CD4-positive, alpha-beta T cell (primary cell): Measurements from ENCODE around the gene DNAH9. TPM values are rescaled to one million over a fixed set of nuclear protein-coding genes. Genes with fewer than 3 reads are reported as not detected.

Experiments used
- ATAC-seq: fragments of 200-7000 bp; cut with Tn5 transposase; one replicate; pipeline ENCODE4 v1.10.0; 2022; ENCODE audit warnings: mild to moderate bottlenecking; ENCODE audit not compliant: poor library complexity
- CTCF ChIA-PET: fragments of 350-600 bp; sonication (Branson Sonifier 250); formaldehyde crosslinking; loops from one replicate; lab custom pipeline; 2021; ENCODE audit warnings: antibody characterized with exemption, inconsistent platforms; lab: Charles Lee
- POLR2A ChIA-PET: fragments of 350-600 bp; sonication (Branson Sonifier 250); formaldehyde crosslinking; loops from one replicate; lab custom pipeline; 2021; ENCODE audit warnings: antibody characterized with exemption, inconsistent platforms; lab: Charles Lee
- DNase-seq, 14 experiments: peaks; one replicate each; pipeline ENCODE4 v3.0.0-alpha.2; 2013 to 2020; ENCODE audit warnings: mixed read lengths in 2 of 14
- H3K27ac ChIP-seq, 2 donors: one replicate each; pipeline versions ENCODE4 v1.5.1 to v1.7.0; 2013; ENCODE audit warnings: low read length in 2 of 2, low read depth in 1 of 2, mild to moderate bottlenecking in 1 of 2
- H3K27me3 ChIP-seq, 2 experiments: 1 replicate in 1 of 2; 2 replicates in 1 of 2; pipeline versions ENCODE4 v1.6.1 to v1.7.0; 2013; ENCODE audit warnings: low read length in 2 of 2, control low read depth in 1 of 2, mild to moderate bottlenecking in 1 of 2, moderate library complexity in 1 of 2; ENCODE audit not compliant: insufficient read depth in 2 of 2, control insufficient read depth in 1 of 2
- H3K36me3 ChIP-seq: one replicate; pipeline ENCODE4 v1.6.1; 2013; ENCODE audit warnings: low read length, control low read depth; ENCODE audit not compliant: insufficient read depth
- H3K4me1 ChIP-seq: one replicate; pipeline ENCODE4 v1.6.1; 2013; ENCODE audit warnings: low read length, control low read depth; ENCODE audit not compliant: insufficient read depth
- H3K4me3 ChIP-seq: one replicate; pipeline ENCODE4 v1.5.1; 2013; ENCODE audit warnings: mild to moderate bottlenecking, low read length, moderate library complexity
- H3K9me3 ChIP-seq, 2 experiments: 1 replicate in 1 of 2; 2 replicates in 1 of 2; pipeline versions ENCODE4 v1.6.1 to v1.7.0; 2013; ENCODE audit warnings: low read length in 2 of 2, mild to moderate bottlenecking in 2 of 2, control low read depth in 1 of 2, moderate library complexity in 1 of 2; ENCODE audit not compliant: control insufficient read depth in 1 of 2, insufficient read depth in 1 of 2
- H3K27ac Mint-ChIP-seq: one replicate; pipeline ENCODE4 v1.8.0; 2020; ENCODE audit warnings: mixed read lengths
- H3K27me3 Mint-ChIP-seq: one replicate; pipeline ENCODE4 v1.8.0; 2021; ENCODE audit warnings: mixed read lengths
- H3K36me3 Mint-ChIP-seq: one replicate; pipeline ENCODE4 v1.8.0; 2021; ENCODE audit warnings: low read depth, mixed read lengths
- H3K4me1 Mint-ChIP-seq: one replicate; pipeline ENCODE4 v1.8.0; 2021; ENCODE audit warnings: low read depth, mixed read lengths
- H3K4me3 Mint-ChIP-seq: one replicate; pipeline ENCODE4 v1.8.0; 2020; ENCODE audit warnings: mild to moderate bottlenecking, mixed read lengths
- H3K9me3 Mint-ChIP-seq: one replicate; pipeline ENCODE4 v1.8.0; 2020; ENCODE audit warnings: mixed read lengths
- CTCF ChIP-seq: fragments of 200-600 bp; IDR thresholded peaks from one replicate; pipeline ENCODE4 v1.8.0; 2022; ENCODE audit warnings: antibody characterized with exemption, mild to moderate bottlenecking
- intact Hi-C, 2 experiments: fragments of 100-400 bp; cut with DNase I in 1 of 2; cut with micrococcal nuclease in 1 of 2; formaldehyde crosslinking; loops; one replicate each; pipeline versions ENCODE4 v1.15.1 to v1.9.0; 2023 to 2025; cut with DNase I, micrococcal nuclease
- total RNA-seq, 174 experiments: library from RNA in 2 of 174; stranded (reverse) in 2 of 174; gene quantifications; one replicate each; pipeline ENCODE4 v1.2.3 and lab custom pipeline; 2021 to 2026

DNAH9 gene
- total RNA-seq, 2 experiments from 2014 or later: not detected

DNA sequence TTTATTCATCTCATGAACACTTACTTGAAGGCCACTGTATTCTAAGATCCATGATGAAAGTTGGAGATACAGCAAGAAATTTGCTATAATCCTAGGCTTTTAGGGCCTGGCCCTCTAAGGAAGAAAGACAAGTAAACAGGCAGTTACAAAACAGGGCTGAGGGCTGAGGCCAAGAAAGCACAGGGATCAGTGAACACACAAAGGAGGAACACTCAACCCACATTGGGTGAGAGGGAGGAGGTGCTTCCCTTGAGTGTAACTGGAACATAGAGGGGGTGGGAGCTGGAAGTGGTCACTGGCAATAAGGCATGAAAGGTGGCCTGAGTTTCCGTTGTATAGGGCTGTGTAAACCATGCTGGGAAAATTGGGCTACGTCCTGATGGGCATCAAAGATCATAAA lies 286.8 kb downstream of the DNAH9 start:
- Histone ChIP-seq H3K27me3 (no peaks in the 10 kb centered on the region), H3K4me1 (no peaks in the 10 kb centered on the region), H3K36me3 (no peaks in the 10 kb centered on the region), H3K9me3 (peaks cover 0 to 3% of the 10 kb centered on the region in 2 experiments), H3K27ac (no peak overlapping the region), H3K4me3 (no peak overlapping the region)
- ChIA-PET POLR2A (no interaction called here), CTCF (no interaction called here)
- no peak for ATAC-seq
- TF ChIP-seq CTCF: no peak
- H3K27me3 Mint-ChIP-seq: no peaks in the 10 kb centered on the region
- intact Hi-C loops: no loop called here
- no peaks in the 10 kb centered on the region for H3K36me3 Mint-ChIP-seq
- H3K9me3 Mint-ChIP-seq: no peaks in the 10 kb centered on the region
- H3K4me3 Mint-ChIP-seq: no peak overlapping the region
- DNase-seq: no peak
- H3K27ac Mint-ChIP-seq: no peak overlapping the region
- no peaks in the 10 kb centered on the region for H3K4me1 Mint-ChIP-seq

- TF ChIP-seq CTCF: no peak
- POLR2A ChIA-PET: no interaction called here
- no peaks in the 10 kb centered on the region for H3K4me1 ChIP-seq
Measured at GRCh38 chr17:11889266-11889665, 291.0 kb downstream of the DNAH9 start.

GRCh38 chr17:11893862-11894261 lies 295.6 kb downstream of the DNAH9 start:
- Histone ChIP-seq H3K4me1 (no peaks in the 10 kb centered on the region), H3K27me3 (no peaks in the 10 kb centered on the region), H3K36me3 (no peaks in the 10 kb centered on the region), H3K4me3 (no peak overlapping the region), H3K9me3 (no peaks in the 10 kb centered on the region), H3K27ac (no peak overlapping the region)
- H3K4me1 Mint-ChIP-seq: no peaks in the 10 kb centered on the region
- intact Hi-C loops: no loop called here
- H3K36me3 Mint-ChIP-seq: no peaks in the 10 kb centered on the region
- no peak overlapping the region for H3K4me3 Mint-ChIP-seq
- ChIA-PET POLR2A (no interaction called here), CTCF (no interaction called here)
- H3K27me3 Mint-ChIP-seq: no peaks in the 10 kb centered on the region
- H3K9me3 Mint-ChIP-seq: no peaks in the 10 kb centered on the region
- no peak overlapping the region for H3K27ac Mint-ChIP-seq
- no peak for TF ChIP-seq CTCF
- DNase-seq: no peak
- no peak for ATAC-seq

More at GRCh38 chr17:11889266-11889665, 291.0 kb downstream of the DNAH9 start:
- no peaks in the 10 kb centered on the region for H3K4me1 Mint-ChIP-seq
- Histone ChIP-seq H3K27me3 (no peaks in the 10 kb centered on the region), H3K27ac (no peak overlapping the region), H3K4me3 (no peak overlapping the region), H3K9me3 (no peaks in the 10 kb centered on the region), H3K36me3 (no peaks in the 10 kb centered on the region)
- ATAC-seq: no peak
- no peak overlapping the region for H3K27ac Mint-ChIP-seq
- H3K36me3 Mint-ChIP-seq: no peaks in the 10 kb centered on the region
- intact Hi-C loops: no loop called here
- H3K9me3 Mint-ChIP-seq: no peaks in the 10 kb centered on the region
- CTCF ChIA-PET: no interaction called here
- DNase-seq: no peak
- no peaks in the 10 kb centered on the region for H3K27me3 Mint-ChIP-seq
- H3K4me3 Mint-ChIP-seq: no peak overlapping the region
